Gastrocnemius medialis (tissue), 4 donors: Measurements from ENCODE around the gene PRPS1. TPM values are rescaled to one million over a fixed set of nuclear protein-coding genes. Genes with fewer than 3 reads are reported as not detected.

Source experiments
- ATAC-seq, 2 donors: fragments of 150-250 bp; one replicate each; pipeline ENCODE4 v1.9.1; 2016
- DNase-seq, 2 donors: peaks; one replicate each; pipeline ENCODE4 v3.0.0-alpha.2; 2019
- H3K27ac ChIP-seq, 4 donors: fragments of 200-600 bp; sonication (generic); 1 replicate in 1 of 4; 2 replicates in 3 of 4; pipeline ENCODE4 v1.5.1; 2016 to 2018; ENCODE audit warnings: mild to moderate bottlenecking in 2 of 4, moderate library complexity in 1 of 4
- H3K27me3 ChIP-seq, 3 donors: fragments of 200-600 bp; sonication (generic) in 2 of 3; 1 replicate in 1 of 3; 2 replicates in 2 of 3; pipeline versions ENCODE4 v1.5.1 to v1.6.0; 2016 to 2019; ENCODE audit warnings: mild to moderate bottlenecking in 1 of 3, moderate library complexity in 1 of 3
- H3K36me3 ChIP-seq, 2 donors: fragments of 200-600 bp; sonication (generic) in 1 of 2; one replicate each; pipeline ENCODE4 v1.5.1; 2017 to 2018
- H3K4me1 ChIP-seq, 2 donors: fragments of 200-600 bp; sonication (generic) in 1 of 2; one replicate each; pipeline ENCODE4 v1.5.1; 2016 to 2017; ENCODE audit warnings: mild to moderate bottlenecking in 2 of 2
- H3K4me3 ChIP-seq, 4 donors: fragments of 200-600 bp; sonication (generic) in 3 of 4; 1 replicate in 1 of 4; 2 replicates in 3 of 4; pipeline ENCODE4 v1.5.1; 2016 to 2019; ENCODE audit warnings: mild to moderate bottlenecking in 2 of 4
- H3K9me3 ChIP-seq, 3 donors: fragments of 200-600 bp; sonication (generic) in 2 of 3; 1 replicate in 1 of 3; 2 replicates in 2 of 3; pipeline ENCODE4 v1.5.1; 2016 to 2019
- CTCF ChIP-seq, 5 experiments: fragments of 450-650 bp in 3 of 5; fragments of 200-600 bp in 2 of 5; sonication (generic) in 2 of 5; IDR thresholded peaks in 4 of 5; conservative IDR thresholded peaks in 1 of 5; 1 replicate in 4 of 5; 2 replicates in 1 of 5; pipeline ENCODE4 v1.5.1; 2016 to 2019; ENCODE audit warnings: antibody characterized with exemption in 5 of 5, mild to moderate bottlenecking in 3 of 5, moderate library complexity in 3 of 5
- POLR2A ChIP-seq, 2 donors: fragments of 450-650 bp; IDR thresholded peaks; one replicate each; pipeline ENCODE4 v1.6.1; 2017; ENCODE audit warnings: antibody characterized with exemption in 2 of 2, mild to moderate bottlenecking in 2 of 2, moderate library complexity in 2 of 2
- in situ Hi-C, 4 donors: fragments of 200-750 bp; cut with MboI; loops; one replicate each; pipeline versions ENCODE4 v1.15.0 to v1.8.0; 2017; ENCODE audit warnings: low sequenced_read_pairs in 4 of 4
- intact Hi-C: fragments of 100-400 bp; cut with DNase I; formaldehyde crosslinking; loops from one replicate; pipeline ENCODE4 v1.15.1; 2023; ENCODE audit warnings: low total_unique reads
- total RNA-seq, 4 donors: library from RNA; depleted of rRNA; stranded (reverse); fragments of >200 nt; gene quantifications; one replicate each; pipeline versions ENCODE4 v1.1.0 to v1.2.3, GENCODE V29; 2016

PRPS1 gene
- total RNA-seq, 4 donors from 2014 or later: 19.6 to 46.0 (median 30.9) TPM

GRCh38 chrX:107675365-107675654 lies 47.0 kb downstream of the PRPS1 start:
- Histone ChIP-seq H3K4me1 (peaks cover 18 to 24% of the 10 kb centered on the region in 2 donors), H3K4me3 (peak overlapping the region in 3 of 4 donors; percentile 64 to 68 (median 67)), H3K27ac (peak overlapping the region; percentile 89 to 94 (median 92)), H3K36me3 (no peaks in the 10 kb centered on the region), H3K9me3 (no peaks in the 10 kb centered on the region), H3K27me3 (no peaks in the 10 kb centered on the region)
- in situ Hi-C loops: loop anchor here in 2 of 4 donors (5.0 kb wide), 1 partner anchor 42 kb away; no protein-coding TSS in a partner anchor
- DNase-seq (no peak), ATAC-seq (no peak)
- intact Hi-C loops: loop anchor here (1.0 kb wide), 1 partner anchor 43 kb away; no protein-coding TSS in a partner anchor
- no peak for TF ChIP-seq POLR2A (IDR thresholded peaks at IDR 0.05)
- no peak for TF ChIP-seq CTCF (IDR thresholded peaks at IDR 0.05 in 4 of 5, conservative IDR thresholded peaks at IDR 0.05 in 1 of 5)

DNA sequence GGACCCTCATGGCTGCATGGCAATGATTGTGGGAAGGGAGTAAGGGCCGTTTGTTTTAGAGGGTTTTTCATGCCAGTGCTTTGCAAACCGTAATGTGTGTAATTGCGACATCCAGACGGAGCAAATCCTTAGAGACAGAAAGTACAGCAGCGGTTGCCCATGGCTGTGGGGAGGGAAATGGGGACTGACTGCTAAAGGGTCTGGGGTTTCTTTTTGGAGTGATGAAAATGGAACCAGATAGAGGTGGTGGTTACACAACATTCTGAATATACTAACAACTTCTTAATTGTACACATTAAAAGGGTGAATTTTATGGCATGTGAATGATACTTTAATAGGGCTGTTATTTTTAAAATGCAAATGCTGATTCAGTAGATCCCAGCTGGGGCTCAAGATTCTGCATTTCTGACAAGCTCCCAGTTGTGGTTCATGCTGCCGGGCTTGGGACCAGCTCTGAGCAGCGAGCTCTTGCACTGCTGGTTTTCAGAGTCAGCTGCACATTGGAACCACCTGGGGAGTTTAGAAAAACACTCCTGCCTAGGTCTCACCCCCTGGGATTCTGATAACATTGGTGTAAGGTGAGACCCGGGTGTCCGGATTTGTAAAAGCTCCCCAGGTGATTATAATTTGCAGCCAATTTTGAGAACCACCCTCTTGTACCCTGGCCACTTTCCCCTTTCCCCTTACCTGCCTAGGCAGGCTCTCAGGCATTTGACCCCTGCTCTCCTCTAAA lies 47.7 kb downstream of the PRPS1 start:
- in situ Hi-C loops (loop anchor here in 2 of 4 donors (5.0 kb wide), 1 partner anchor 41 kb away; no protein-coding TSS in a partner anchor), intact Hi-C loops (loop anchor here (1.0 kb wide), 1 partner anchor 42 kb away; no protein-coding TSS in a partner anchor)
- Histone ChIP-seq H3K9me3 (no peaks in the 10 kb centered on the region), H3K27me3 (no peaks in the 10 kb centered on the region), H3K27ac (peak overlapping the region; percentile 89 to 94 (median 92)), H3K4me1 (peaks cover 18 to 24% of the 10 kb centered on the region in 2 donors), H3K4me3 (peak overlapping the region; percentile 64 to 68 (median 67)), H3K36me3 (no peaks in the 10 kb centered on the region)
- peak; percentile 48 to 56 for DNase-seq
- TF ChIP-seq CTCF (IDR thresholded peaks at IDR 0.05 in 4 of 5, conservative IDR thresholded peaks at IDR 0.05 in 1 of 5) (no peak), POLR2A (IDR thresholded peaks at IDR 0.05) (peak in 1 of 2 donors; percentile 16)
- ATAC-seq: peak; percentile 30 to 43

DNA sequence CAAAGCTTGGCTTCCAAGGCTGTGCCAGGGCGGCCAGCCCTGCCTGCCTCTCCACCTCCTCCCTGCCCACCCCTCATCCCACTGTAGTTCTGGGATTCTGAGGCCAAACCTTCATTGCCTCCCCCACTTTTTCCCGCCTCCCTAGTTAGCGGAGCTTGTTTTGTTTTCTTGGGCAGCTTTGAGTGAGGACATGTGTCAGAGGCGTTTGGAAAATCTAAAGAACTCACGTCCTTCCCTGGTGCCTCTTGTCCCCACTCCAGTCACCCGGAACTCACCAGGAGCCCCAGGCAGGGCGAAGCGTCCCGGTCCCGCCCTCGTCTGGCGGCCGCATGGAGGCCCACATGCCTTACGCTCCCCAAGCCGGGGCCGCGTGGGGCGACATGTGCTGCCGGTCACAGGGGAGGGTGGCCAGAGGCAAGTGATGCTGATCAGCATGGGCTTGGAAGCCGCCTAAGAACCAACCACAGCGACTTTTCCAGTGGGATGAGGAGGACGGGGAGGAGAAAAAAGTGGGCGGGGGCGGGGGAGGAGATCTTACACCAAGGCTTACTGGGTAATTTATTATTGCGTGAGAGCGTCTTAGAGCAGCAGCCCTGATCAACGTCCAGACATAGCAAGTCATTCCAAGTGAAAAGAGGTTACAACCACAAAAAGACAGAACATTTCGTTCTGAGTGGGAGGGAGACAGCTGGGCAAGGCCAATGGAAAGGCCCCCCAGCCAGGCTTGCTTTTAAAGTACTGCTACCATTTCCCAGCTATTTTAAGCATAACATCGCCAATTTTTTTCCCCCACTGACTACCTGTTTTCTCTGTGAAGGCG lies 48.5 kb downstream of the PRPS1 start:
- DNase-seq (peak; percentile 83 to 87), ATAC-seq (peak; percentile 52 to 65)
- peak overlapping the region; percentile 89 to 94 (median 92) for H3K27ac ChIP-seq
- peaks cover 18 to 24% of the 10 kb centered on the region in 2 donors for H3K4me1 ChIP-seq
- intact Hi-C loops (no loop called here), in situ Hi-C loops (loop anchor here in 2 of 4 donors (5.0 kb wide), 1 partner anchor 41 kb away; no protein-coding TSS in a partner anchor)
- peak overlapping the region; percentile 64 to 68 (median 67) for H3K4me3 ChIP-seq
- H3K9me3 ChIP-seq: no peaks in the 10 kb centered on the region
- no peaks in the 10 kb centered on the region for H3K27me3 ChIP-seq
- H3K36me3 ChIP-seq: no peaks in the 10 kb centered on the region
- TF ChIP-seq POLR2A (IDR thresholded peaks at IDR 0.05): peak; percentile 66 to 82
- TF ChIP-seq CTCF (IDR thresholded peaks at IDR 0.05 in 4 of 5, conservative IDR thresholded peaks at IDR 0.05 in 1 of 5): no peak

DNA sequence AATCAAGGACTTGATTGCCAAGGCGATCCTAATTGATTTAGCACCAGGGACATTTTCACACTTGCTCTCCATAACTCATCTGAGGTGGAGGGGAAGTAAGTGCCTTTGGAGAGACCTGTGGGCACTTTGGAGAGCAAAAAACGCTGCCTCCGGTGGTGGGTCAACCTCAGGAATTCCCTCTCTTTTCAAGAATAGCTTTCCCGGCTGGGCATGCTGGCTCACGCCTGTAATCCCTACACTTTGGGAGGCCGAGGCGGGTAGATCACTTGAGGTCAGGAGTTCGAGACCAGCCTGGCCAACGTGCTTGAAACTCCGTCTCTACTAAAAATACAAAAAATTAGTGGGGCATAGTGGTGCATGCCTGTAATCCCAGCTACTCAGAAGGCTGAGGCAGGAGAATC lies 49.2 kb downstream of the PRPS1 start:
- TF ChIP-seq POLR2A (IDR thresholded peaks at IDR 0.05): no peak
- TF ChIP-seq CTCF (IDR thresholded peaks at IDR 0.05 in 4 of 5, conservative IDR thresholded peaks at IDR 0.05 in 1 of 5): no peak
- no peaks in the 10 kb centered on the region for H3K27me3 ChIP-seq
- H3K4me1 ChIP-seq: peaks cover 21 to 24% of the 10 kb centered on the region in 2 donors
- DNase-seq: no peak
- intact Hi-C loops: no loop called here
- no peaks in the 10 kb centered on the region for H3K36me3 ChIP-seq
- no peak for ATAC-seq
- in situ Hi-C loops: loop anchor here in 2 of 4 donors (5.0 kb wide), 1 partner anchor 40 kb away; no protein-coding TSS in a partner anchor
- peak overlapping the region; percentile 6 to 67 (median 50) for H3K4me3 ChIP-seq
- no peaks in the 10 kb centered on the region for H3K9me3 ChIP-seq
- peak overlapping the region; percentile 89 to 94 (median 92) for H3K27ac ChIP-seq
